ENCODE results near the gene TOM1L1. TPM values are rescaled to one million over a fixed set of nuclear protein-coding genes. Genes with fewer than 3 reads are reported as not detected.

The TOM1L1 gene
- total RNA-seq, 1 experiment from 2014 or later, result 44.6 TPM

DNA sequence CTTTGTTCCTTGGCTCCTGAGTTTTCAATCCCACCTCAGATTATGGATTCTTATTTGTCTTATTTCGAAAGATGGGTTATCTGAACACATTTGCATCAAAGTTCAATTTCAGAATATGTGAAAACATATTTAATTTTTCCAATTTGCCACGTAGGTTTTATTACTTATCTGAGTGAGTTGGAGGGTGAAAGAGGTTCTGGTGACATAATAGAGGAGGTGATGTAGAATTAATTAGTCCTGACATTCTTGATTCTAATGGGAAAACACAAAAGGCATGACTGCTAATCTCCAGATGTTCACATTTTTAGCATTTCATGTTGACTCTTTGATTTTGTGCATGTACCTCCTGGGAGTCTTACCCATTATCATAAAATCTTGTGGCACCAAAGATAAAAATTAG lies 9.1 kb downstream of the TOM1L1 start:
- Histone ChIP-seq H2BK120ac (ENCODE audit: low read depth, low read length, poor library complexity, severe bottlenecking) (no peak overlapping the region), H3K18ac (ENCODE audit: insufficient read length, low read depth, low read length) (no peak overlapping the region), H3K4ac (ENCODE audit: low read depth, low read length) (no peak overlapping the region), H2AK5ac (ENCODE audit: insufficient read length, low read length) (no peak overlapping the region), H3K27ac (ENCODE audit: insufficient read length, low read depth, low read length) (no peak overlapping the region), H3K9ac (ENCODE audit: extremely low read depth, insufficient read length, low read length) (no peak overlapping the region), H2BK12ac (ENCODE audit: insufficient read length, low read depth, low read length) (no peak overlapping the region), H2BK5ac (ENCODE audit: insufficient read length, low read length) (no peak overlapping the region), H3K23me2 (ENCODE audit: insufficient read length, low read depth, low read length, poor library complexity, severe bottlenecking) (no peaks in the 10 kb centered on the region), H4K5ac (ENCODE audit: insufficient read length, low read depth, low read length) (no peak overlapping the region), H3K4me1 (ENCODE audit: insufficient read depth, low read length) (no peaks in the 10 kb centered on the region; the same call in 1 of the 2 replicates), H3T11ph (ENCODE audit: low read length) (no peak overlapping the region), H3K9me3 (ENCODE audit: control insufficient read depth, low read depth, low read length) (no peaks in the 10 kb centered on the region), H2AFZ (ENCODE audit: low read length) (no peak overlapping the region), H3K56ac (ENCODE audit: insufficient read length, low read depth, low read length) (no peak overlapping the region), H4K8ac (replicated peaks; ENCODE audit: insufficient read length, low read depth, low read length) (no peak overlapping the region), H3K14ac (ENCODE audit: insufficient read depth, low read length) (no peak overlapping the region), H4K20me1 (ENCODE audit: control insufficient read depth, insufficient read depth, insufficient read length) (no peaks in the 10 kb centered on the region), H3K27me3 (ENCODE audit: insufficient read depth, low read length) (no peaks in the 10 kb centered on the region), H3K4me2 (ENCODE audit: insufficient read depth, insufficient read length, low read length) (no peak overlapping the region), H2BK15ac (ENCODE audit: low read depth, low read length) (no peak overlapping the region), H3K23ac (ENCODE audit: insufficient read length, low read depth, low read length) (no peak overlapping the region), H3K79me2 (ENCODE audit: insufficient read depth, low read length) (peaks cover 13% of the 10 kb centered on the region), H2BK20ac (ENCODE audit: low read depth, low read length, poor library complexity, severe bottlenecking) (no peak overlapping the region), H4K91ac (ENCODE audit: insufficient read length, low read depth, low read length) (no peak overlapping the region), H3K79me1 (ENCODE audit: insufficient read depth, low read depth, low read length, poor library complexity, severe bottlenecking) (peaks cover 3% of the 10 kb centered on the region)
- no peak overlapping the region for H3K4me3 Mint-ChIP-seq
- H3K27me3 Mint-ChIP-seq (ENCODE audit: low read depth), result no peaks in the 10 kb centered on the region
- peaks cover 60 to 72% (median 70%) of the 10 kb centered on the region in 3 experiments for H3K36me3 Mint-ChIP-seq (ENCODE audit: insufficient read depth in 1 of 3, low read depth in 3 of 3)
- DNase-seq, result no peak
- WGBS (ENCODE audit: extremely low coverage, insufficient read length, low lambda C conversion rate), result no CpG with 5 or more reads among the region's 2 CpGs
- no peak overlapping the region for H3K27ac Mint-ChIP-seq
- H3K9me3 Mint-ChIP-seq, result no peaks in the 10 kb centered on the region
- H3K4me1 Mint-ChIP-seq, result peaks cover 15 to 25% of the 10 kb centered on the region in 2 experiments
- TF ChIP-seq, protein P1, sequence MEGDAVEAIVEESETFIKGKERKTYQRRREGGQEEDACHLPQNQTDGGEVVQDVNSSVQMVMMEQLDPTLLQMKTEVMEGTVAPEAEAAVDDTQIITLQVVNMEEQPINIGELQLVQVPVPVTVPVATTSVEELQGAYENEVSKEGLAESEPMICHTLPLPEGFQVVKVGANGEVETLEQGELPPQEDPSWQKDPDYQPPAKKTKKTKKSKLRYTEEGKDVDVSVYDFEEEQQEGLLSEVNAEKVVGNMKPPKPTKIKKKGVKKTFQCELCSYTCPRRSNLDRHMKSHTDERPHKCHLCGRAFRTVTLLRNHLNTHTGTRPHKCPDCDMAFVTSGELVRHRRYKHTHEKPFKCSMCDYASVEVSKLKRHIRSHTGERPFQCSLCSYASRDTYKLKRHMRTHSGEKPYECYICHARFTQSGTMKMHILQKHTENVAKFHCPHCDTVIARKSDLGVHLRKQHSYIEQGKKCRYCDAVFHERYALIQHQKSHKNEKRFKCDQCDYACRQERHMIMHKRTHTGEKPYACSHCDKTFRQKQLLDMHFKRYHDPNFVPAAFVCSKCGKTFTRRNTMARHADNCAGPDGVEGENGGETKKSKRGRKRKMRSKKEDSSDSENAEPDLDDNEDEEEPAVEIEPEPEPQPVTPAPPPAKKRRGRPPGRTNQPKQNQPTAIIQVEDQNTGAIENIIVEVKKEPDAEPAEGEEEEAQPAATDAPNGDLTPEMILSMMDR (conservative IDR thresholded peaks at IDR 0.05), result no peak
